Jurkat, Clone E6-1 (cell line): Measurements from ENCODE around the gene PUS1.
A peak's percentile ranks its signal among the peaks of the same experiment; 100 is the strongest.
"Not testable (repeated sequence)": the region's sequence is repeated elsewhere in the genome, so short reads cannot be mapped to it uniquely, and the experiment has no call there.

Experiments
- DNase-seq: peaks from one replicate; pipeline ENCODE4 v3.0.0-alpha.2; 2011; ENCODE audit warnings: low read depth, low spot score
- H3K4me3 ChIP-seq: 2 replicates; pipeline ENCODE4 v1.5.1; 2011; ENCODE audit warnings: mild to moderate bottlenecking, low read length, control low read depth, moderate library complexity

PUS1 gene

GRCh38 chr12:131928080-131928710 is 881 bp upstream of the PUS1 start:
- DNase-seq, result no peak
- H3K4me3 ChIP-seq, result peak overlapping the region; percentile 59

DNA sequence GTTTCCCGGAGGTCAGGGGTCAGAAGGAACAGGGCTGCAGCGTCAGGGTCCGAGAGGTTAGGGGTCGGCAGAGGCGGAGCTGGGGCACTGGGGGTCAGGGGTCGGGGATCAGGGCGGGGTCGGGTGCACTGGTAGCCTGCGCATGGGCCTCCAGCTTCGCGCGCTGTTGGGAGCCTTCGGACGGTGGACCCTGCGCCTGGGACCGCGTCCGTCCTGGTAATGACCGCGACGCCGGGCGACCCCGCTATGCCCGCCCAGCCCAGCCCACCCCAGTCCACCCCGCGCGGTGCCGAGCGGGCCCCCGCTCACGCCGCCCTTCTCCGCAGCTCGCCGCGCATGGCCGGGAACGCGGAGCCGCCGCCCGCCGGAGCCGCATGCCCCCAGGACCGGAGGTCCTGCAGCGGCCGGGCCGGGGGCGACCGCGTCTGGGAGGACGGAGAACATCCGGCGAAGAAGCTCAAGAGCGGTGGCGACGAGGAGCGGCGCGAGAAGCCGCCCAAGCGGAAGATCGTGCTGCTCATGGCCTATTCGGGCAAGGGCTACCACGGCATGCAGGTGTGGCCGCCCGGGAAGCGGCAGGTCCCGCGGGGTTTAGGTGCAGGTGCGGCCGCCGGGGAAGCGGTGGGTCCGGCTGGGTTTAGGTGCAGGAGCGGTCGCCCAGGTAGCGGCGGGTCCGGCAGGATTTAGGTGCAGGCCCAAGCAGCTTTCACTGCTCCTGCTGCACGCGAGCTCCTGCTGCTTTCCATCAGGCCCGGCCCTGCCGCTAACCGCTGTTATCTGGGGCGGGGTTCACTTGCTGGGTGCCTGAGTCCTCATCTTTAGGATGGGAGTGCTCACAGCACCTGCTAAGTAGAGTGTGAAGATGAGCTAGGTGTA is 743 bp downstream of the PUS1 start:
- peak overlapping the region; percentile 89 for H3K4me3 ChIP-seq

DNA sequence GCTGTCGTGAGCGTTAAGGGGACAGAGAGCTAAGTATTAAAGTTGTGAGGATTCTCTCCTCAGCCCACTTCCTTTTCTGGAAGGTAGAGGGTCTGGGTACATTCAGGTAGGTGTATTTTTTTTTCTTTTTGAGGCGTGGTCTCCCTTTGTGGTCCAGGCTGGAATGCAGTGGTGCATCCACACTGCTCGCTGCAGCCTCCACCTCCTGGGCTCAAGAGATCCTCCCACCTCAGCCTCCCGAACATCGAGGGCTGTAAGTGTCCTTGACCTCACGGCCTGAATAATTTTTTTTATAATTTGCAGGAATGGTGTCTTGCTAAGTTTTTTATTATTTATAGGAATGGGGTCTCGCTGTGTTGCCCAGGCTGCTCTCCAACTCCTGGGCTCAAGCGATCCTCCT is 1.4 kb downstream of the PUS1 start:
- peak overlapping the region; percentile 89 for H3K4me3 ChIP-seq
- DNase-seq, result no peak

More for the DNA sequence above, 743 bp downstream of the PUS1 start:
- no peak for DNase-seq

DNA sequence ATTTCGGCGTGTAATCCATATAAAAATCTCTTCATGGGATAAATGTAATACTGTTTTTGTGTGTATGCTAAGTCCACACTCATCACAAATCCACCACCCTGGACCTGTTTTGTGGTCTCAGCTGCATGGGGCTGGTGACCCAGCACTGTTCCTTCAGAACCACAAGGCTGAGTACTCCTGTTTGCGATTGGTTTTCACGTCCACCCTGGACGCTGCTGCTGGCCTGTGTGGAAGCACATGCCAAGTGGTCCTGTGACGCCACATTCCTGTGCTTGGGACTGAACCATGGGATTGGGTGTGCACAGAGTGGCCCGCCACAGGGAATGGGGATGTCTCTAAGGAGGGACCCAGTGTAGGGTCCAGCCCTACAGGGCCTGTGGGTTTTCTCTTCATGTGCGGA is 4.3 kb downstream of the PUS1 start:
- no peak for DNase-seq
- no peak overlapping the region for H3K4me3 ChIP-seq

- no peak overlapping the region for H3K4me3 ChIP-seq
- no peak for DNase-seq
Observed at GRCh38 chr12:131934535-131934934, 5.5 kb downstream of the PUS1 start.

DNA sequence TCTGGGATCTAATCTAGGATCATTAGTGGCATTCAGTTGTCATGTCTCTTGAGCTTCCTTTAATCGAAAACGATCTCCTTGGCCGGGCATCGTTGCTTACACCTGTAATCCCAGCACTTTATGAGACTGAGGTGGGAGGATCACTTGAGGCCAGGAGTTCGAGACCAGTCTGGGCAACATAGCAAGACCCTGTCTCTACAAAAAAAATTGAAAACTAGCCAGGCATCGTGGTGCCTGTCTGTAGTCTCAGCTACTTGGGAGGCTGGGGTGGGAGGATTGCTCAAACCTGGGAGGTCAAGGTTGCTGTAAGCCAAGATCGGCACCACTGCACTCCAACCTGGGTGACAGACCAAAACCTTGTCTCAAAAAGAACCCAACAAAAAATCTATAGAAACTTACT is 9.0 kb downstream of the PUS1 start:
- no peak overlapping the region for H3K4me3 ChIP-seq
- no peak for DNase-seq

- H3K4me3 ChIP-seq, result no peak overlapping the region
- no peak for DNase-seq
Observed at GRCh38 chr12:131939007-131939406, 9.9 kb downstream of the PUS1 start.

DNA sequence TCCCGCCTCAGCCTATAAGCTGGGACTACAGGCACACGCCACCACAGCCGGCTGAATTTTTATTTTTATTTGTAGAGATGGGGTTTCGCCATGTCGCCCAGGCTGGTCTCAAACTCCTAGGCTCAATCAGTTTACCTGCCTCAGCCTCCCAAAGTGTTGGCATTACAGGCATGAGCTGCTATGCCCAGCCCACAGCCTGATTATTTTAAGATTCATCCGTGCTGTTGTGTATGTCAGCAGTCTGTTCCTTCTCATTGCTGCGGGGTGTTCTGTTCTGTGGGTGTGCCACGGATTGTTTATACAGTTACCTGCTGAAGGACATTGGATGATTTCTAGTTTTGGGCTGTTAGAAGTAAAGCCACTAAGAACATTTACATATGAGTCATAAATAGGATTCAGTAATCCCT is 11.1 kb downstream of the PUS1 start:
- H3K4me3 ChIP-seq, result no peak overlapping the region
- no peak for DNase-seq

- DNase-seq, result no peak
- H3K4me3 ChIP-seq, result no peak overlapping the region
Observed at GRCh38 chr12:131941116-131941986, 12.3 kb downstream of the PUS1 start.

GRCh38 chr12:131941987-131942341 is 12.9 kb downstream of the PUS1 start:
- DNase-seq, result no peak

GRCh38 chr12:131942671-131943070 is 13.6 kb downstream of the PUS1 start:
- DNase-seq, result no peak
- no peak overlapping the region for H3K4me3 ChIP-seq

More at GRCh38 chr12:131941987-131942341, 12.9 kb downstream of the PUS1 start:
- H3K4me3 ChIP-seq, result no peak overlapping the region

DNA sequence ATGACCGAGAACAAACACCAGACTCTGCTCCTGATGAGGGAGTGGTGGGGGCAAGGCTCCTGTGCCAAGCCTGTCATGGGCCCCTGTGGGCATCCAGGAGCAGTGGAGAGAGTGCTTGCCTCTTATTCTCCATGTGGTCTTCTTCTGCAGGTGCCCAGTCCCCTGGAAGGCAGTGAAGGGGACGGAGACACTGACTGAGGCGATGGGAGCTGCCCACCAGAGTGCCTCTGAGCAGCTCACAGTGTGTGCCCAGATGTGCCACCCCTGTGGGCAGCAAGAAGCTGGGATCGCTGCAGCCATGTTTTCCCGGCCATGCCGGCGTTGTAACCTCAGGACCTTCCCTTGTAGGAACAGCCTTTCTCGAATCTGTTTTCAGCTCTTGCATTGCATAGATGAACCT is 14.3 kb downstream of the PUS1 start:
- DNase-seq, result no peak
- H3K4me3 ChIP-seq, result no peak overlapping the region

GRCh38 chr12:131943876-131944275 is 14.8 kb downstream of the PUS1 start:
- no peak overlapping the region for H3K4me3 ChIP-seq
- DNase-seq, result no peak

- DNase-seq, result no peak
- H3K4me3 ChIP-seq, result no peak overlapping the region
Observed at GRCh38 chr12:131944601-131945251, 15.7 kb downstream of the PUS1 start.

DNA sequence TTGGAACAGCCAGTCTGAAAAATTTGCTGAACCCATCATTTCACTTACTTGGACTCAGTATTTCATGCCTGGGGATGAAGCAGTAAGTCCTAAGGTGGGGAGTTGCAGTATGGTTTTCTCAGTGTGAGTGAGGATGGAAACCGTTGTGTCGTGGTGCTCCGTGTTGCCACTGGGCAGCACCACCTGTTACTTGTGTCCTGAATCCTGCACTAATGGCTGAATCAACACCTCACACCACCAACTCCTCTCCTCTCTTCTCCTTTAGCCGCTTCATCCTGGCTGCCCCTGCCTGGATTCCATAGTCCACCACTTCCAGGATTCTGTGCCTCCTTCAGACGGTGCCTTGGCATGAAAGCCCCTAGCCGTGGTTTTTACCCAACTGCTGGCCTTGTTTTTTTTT is 17.7 kb downstream of the PUS1 start:
- no peak for DNase-seq
- no peak overlapping the region for H3K4me3 ChIP-seq

- H3K4me3 ChIP-seq, result no peak overlapping the region
- DNase-seq, result no peak
Observed at GRCh38 chr12:131947482-131948027, 18.5 kb downstream of the PUS1 start.

DNA sequence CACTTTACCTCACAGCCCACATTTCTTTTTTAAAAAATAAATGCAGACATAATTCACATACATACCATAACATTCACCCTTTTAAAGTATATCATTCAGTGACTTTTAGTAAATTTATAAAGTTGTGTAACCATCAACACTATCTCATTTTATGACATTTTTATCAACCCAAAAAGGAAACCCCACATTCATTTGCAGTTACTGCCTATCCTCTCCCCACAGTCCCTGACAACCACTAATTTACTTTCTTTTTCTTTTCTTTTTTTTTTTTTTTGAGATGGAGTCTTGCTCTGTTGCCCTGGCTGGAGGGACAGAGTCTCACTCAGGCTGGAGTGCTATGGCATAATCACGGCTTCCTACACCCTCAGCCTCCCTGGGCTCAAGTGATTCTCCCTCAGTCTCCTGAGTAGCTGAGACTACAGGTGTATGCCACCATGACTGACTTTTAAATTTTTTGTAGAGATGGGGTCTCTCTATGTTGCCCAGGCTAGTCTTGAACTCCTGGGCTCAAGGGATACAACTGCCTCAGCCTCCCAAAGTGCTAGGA is 19.2 kb downstream of the PUS1 start:
- H3K4me3 ChIP-seq, result no peak overlapping the region
- DNase-seq, result no peak

DNA sequence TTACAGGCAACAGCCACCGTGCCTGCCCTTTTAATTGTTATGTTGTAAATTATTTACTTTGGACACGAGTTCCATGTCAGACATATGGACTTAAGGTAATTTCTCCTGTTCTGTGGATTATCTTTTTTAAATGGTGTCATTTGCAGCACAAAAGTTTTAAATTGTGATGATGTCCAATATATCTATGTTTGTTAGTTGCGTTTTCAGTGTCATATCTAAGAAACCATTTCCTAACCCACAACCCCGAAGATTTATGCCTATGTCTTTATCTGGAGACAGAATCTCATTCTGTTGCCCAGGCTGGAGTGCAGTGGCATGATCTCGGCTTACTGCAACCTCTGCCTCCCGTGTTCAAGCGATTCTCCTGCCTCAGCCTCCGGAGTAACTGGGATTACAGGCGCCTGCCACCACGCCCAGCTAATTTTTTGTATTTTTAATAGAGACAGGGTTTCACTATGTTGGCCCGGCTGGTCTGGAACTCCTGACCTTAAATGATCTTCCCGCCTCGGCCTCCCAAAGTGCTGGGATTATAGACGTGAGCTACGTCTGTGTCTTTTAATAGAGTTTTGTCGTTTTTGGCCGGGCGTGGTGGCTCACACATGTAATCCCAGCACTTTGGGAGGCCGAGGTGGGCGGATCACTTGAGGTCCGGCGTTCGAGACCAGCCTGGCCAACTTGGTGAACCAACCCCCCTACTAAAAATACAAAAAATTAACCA is 19.8 kb downstream of the PUS1 start:
- DNase-seq, result not testable (repeated sequence)
- peak overlapping the region; percentile 60 for H3K4me3 ChIP-seq
